T-helper 22 cell (primary cell): ENCODE data around the gene BRMS1L.
"Not testable (repeated sequence)": the region's sequence is repeated elsewhere in the genome, so short reads cannot be mapped to it uniquely, and the experiment has no call there.

Source experiments
- DNase-seq: peaks from one replicate; pipeline ENCODE4 v3.0.0-alpha.2; 2020; ENCODE audit warnings: low read depth

Gene BRMS1L, protein sequence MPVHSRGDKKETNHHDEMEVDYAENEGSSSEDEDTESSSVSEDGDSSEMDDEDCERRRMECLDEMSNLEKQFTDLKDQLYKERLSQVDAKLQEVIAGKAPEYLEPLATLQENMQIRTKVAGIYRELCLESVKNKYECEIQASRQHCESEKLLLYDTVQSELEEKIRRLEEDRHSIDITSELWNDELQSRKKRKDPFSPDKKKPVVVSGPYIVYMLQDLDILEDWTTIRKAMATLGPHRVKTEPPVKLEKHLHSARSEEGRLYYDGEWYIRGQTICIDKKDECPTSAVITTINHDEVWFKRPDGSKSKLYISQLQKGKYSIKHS

DNA sequence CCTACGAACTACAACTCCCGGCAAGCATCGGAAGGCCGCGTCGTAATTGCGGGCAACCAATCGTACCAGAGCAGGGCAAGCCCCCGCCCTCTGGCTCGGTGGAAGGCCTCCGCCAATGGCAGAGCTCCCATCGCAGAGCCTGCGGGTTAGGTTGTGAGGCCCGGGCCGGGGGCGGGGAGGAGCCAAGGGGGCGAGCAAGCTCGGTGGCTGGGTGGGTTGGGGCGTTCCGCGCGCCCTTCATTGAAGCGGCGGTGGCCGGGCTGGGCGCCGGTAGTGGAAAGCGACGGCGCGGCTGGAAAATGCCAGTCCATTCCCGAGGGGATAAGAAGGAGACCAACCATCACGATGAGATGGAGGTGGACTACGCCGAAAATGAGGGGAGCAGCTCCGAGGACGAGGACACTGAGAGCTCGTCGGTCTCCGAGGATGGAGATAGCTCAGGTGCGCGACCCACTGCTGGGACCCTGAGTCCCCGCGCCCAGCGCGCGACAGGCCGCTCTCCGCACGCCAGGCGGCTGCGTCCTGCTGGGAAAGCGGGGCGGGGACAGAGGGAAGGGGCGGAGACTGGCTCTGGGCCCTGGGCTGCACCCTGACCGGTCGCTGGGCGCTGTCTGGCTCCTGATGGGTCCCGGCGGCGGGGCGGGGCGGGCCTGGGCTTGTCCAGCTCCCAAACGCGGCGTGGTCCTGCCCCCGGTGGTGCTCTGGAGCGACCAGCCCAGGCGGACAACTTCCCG lies at the start of gene BRMS1L:
Gene BRMS1L (plus strand): TSS at position 121 of the 734 bp plus-strand sequence. CDS start 179 bp downstream, at position 300.
- DNase-seq = peak; percentile 96

DNA sequence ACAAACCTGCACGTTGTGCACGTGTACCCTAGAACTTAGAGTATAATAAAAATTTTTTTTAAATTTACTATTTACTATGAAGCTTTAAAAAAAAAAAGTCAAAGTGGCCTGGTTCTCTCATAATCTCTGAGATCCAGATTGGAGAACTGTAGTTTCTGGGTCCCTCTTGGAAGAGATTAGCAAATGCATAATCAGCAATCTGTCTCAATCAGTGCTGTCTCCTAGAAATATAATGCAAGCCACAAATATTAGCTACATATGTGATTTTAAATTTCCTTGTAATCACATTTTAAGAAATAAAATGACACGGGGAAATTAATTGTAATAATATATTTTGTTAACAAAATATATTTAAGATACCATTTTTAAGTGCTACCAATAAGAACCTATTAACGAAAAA lies 49.3 kb upstream of the BRMS1L start:
- DNase-seq = no peak

DNA sequence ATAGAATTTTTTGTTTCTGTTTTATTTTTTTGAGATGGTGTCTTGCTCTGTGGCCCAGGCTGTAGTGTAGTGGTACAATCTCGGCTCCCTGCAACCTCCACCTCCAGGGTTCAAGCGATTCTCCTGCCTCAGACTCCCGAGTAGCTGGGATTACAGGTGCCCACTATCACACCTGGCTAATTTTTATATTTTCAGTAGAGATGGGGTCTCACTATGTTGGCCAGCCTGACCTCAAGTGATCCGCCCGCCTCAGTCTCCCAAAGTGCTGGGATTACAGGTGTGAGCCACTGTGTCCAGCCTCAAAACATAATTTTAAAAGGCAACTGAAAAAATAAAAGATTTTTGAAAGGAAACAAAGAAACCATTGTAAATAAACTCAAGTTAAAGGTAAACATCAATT lies 48.6 kb upstream of the BRMS1L start:
- DNase-seq = not testable (repeated sequence)

DNA sequence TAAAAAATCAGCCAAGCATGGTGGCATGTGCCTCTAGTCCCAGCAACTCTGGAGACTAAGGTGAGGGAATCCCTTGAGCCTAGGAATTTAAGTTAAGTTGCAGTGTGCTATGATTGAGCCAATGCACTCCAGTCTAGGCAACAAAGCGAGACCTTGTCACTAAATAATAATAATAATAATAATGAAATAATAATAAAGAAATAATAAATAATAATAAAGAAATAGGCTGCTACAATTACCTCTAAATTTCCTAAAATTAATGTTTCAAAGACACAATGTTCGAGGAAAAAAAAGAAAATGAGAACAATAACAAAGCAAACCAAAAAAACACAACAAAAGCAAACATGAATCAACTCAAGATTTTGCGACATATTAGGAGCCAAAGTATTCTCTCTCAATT lies 46.8 kb upstream of the BRMS1L start:
- DNase-seq = no peak

DNA sequence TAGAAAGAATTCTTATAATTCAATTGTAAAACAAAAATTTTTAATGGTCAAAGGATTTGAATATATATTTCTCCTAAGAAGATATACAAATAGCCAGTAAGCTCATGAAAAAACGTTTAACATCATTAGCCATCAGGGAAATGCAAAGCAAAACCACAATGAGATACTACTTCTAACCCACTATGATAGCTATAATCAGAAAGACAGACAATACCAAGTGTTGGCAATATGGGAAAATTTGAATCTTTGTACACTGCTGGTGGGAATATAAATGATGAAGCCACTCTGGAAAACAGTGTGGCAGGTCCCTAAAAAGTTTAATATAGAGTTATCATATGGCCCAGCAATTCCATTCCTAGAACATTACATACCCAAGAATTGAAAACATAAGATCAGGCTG lies 42.4 kb upstream of the BRMS1L start:
- no peak for DNase-seq

DNA sequence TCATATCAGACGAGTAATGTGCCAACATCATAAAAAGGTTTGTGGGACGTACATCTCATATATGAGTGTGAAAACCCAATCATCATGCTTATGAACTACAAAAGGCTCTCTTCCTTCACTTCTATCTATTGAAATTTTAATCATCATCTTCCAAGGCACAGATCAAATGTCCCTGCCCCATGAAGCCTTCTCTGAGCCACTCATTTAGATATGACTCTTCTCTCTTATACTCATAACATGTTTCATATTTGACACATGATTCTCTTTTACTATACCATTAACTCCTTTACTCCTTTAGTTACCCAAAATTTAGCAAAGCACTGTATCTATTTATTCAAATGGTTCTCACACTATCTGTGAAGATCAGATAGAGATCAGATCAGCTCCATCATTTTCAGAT lies 39.3 kb upstream of the BRMS1L start:
- DNase-seq = no peak

DNA sequence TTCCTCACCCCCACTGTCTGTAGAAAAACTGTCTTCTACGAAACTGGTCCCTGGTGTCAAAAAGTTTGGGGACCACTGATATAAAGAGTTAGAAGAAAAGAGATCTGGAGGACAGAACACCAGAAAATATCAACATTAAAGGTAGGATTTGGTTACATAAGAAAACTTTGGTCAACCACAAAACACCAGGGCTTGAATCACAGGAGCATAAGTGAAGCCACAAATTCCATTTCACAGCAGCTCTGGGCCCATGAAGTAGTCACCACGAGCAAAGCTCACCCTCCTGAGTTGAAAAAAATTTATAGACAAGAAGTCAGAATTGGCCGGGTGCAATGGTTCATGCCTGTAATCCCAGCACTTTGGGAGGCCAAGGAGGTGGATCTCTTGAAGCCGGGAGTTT lies 36.5 kb upstream of the BRMS1L start:
- DNase-seq = no peak

DNA sequence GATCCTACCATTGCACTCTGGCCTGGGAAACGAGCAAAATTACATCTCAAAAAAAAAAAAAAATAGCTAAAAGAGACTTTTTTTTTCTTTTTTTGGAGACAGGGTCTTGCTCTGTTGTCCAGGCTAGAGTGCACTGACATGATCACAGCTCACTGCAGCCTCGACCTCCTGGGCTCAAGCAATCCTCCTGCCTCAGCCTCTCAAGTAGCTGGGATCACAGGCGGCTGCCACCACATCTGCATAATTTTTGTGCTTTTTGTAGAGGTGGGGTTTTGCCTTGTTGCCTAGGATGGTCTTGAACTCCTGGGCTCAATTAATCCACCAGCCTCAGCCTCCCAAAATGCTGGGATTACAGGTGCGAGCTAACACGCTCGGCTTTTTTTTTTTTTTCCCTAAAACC lies 28.3 kb upstream of the BRMS1L start:
- no peak for DNase-seq

DNA sequence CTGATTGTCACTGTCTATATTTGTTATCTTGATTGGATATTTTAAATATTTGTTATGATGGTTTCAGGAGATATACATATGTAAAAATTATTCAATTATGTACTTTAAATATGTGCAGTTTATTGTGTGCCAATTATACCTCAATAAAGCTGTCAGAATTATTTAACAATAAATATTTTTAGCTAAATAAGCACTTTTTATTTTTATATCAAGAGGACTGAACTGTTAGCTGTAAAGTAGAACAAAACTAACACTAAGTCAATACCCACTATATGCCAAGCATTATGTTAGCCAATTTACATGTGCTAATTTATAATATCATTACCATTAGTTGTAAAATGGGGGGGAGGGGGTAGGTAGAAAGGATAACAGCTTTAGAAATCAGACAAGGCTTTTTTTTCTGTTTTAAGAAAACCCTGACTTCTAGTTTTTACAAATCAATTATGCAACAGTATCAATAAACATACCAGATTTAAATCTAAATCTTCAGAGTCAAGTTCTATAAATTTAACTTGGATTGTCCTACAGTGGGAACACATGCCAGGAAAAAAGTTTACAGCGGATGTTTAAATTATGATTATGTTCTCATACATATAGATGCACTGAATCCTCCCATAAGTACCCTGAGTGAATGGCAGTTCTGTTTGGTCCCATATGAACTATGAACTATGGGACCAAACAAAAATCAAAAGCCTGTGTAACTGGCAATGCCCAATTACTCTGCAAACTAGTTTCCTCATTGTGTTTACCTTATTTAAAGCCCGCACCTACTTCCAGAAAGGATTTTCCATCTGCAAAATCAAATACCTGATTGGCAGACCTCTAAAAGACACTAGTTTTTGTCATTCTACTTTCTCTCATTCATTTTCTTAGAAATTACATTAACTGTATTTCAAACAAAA lies 19.9 kb upstream of the BRMS1L start:
- no peak for DNase-seq

DNA sequence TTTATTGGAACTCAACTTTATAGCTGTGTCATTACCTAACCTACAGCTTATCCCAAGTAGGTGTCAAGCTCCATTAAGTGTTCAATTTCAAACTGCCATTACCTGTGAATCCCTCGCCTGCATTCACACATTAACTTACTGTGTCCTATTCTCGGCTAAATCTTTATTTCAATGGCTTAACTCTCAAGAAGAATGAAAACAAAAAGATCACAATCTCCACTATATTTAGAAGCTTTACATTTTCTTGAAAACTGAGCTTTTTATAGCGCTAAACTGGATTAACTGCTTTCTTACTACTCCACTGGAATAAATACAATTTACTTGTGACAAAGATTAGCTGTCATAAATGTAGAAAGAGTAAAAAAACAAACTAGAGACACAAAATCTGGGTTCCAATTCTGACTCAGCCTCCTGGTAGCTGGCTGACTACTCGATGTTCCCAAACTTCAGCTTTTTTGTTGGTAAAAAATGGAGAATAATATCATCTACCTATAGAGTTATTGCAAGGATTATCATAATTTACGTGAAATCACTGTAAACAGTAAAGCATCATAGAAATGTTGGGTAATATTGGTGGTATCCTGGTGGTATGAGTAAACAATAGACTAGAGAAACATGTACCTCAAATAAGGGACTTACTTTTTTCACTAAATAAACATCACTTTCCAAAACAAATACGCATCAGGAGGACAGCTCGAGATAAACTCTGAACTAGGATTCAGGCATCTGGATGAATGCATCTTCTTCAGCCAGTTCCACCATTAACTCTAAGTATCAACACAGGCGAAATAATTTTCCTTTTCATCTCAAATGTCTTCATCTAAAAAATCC lies 18.8 kb upstream of the BRMS1L start:
- no peak for DNase-seq

DNA sequence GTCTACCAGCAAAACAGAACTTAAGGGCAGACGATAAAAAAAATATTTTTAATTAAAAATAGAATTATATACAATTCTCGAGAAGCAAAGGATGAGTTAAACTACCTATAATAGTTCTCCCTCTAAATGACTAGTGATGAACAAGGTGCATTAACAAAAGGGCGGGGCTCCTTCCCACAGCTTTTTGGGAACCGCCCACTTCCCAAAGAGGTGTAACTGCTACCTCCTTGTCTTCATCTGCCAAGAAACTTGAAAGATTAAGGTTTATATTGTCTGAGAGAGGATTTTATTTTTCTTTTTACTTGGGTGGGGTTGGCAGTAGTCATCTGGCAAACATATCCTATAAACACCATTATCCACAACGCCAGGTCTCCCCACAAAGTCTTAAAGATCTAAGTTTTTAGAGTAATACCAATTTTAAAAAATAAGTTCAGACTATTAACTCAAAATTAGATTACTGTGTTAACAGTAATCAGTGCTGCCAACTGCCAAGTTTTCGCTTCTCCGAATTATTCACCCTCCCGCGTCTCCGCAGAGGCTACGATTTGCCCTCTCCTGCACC lies 18.0 kb upstream of the BRMS1L start:
- DNase-seq = peak; percentile 22

DNA sequence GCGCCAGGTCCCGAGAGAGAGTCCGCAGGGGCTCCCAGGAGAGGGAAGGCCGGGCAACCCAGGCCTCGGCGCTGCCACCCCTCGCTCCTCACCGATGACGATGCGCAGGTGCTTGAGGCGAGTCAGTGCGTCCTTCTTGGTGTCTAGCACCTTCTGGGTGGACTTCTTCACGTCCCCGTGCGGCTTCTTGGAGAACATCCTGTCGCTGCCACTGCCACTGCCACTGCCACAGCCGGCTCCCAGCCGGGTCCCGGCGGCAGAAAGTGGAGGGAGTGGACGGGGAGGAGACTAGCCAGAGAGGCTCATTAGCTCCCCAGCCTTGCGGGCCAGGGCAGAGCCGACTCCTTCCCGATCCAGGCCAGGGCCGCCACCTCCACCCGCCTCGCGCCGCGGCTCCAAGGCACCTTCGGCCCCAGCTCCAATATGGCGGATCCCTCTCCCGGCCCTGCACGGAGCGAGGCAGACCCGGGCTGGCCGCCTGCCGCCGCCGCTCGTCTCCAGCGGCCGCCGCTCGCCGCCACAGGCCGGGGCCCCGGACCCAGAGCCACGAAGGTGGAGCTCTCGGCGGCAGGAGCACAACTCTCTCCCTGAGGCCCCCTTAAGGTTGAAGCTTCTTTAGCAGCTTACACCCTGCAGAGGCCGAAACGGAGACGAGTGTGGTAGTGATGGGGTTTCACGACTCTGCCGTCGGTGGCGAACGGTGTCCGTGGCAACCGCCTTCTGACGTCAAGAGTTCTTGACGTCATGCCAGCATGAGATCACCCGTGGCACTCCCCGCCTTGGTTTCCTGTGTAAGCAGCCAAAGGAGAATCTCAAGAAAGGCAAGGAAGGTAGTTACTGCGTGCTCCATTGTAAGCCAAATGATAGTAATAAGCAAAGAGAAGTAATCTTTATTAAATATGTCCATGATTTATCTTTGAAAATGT lies 17.2 kb upstream of the BRMS1L start, which contains the start of gene RALGAPA1:
Gene RALGAPA1 (minus strand): TSS at position 658 of the 926 bp plus-strand sequence. CDS start 460 bp downstream, at position 198.
- peak; percentile 93 for DNase-seq

DNA sequence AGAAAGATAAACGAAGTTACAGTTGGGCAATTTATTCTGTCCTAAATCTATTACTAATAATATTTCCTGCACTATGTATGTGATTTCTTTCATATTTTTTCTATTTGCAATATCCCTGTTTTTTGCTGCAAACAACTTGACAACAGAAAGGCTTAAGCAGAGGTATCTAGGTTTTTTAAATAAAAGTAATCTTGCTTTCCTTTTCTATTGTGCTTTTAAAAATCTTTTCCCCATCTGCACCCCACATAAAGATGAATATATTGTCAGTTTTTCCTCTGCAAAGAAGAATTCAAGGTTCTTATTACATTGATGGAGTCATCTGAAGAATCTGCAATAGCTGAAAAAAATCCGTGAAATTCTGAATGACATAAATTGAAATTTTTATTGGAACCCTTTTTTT lies 16.5 kb upstream of the BRMS1L start:
- no peak for DNase-seq

DNA sequence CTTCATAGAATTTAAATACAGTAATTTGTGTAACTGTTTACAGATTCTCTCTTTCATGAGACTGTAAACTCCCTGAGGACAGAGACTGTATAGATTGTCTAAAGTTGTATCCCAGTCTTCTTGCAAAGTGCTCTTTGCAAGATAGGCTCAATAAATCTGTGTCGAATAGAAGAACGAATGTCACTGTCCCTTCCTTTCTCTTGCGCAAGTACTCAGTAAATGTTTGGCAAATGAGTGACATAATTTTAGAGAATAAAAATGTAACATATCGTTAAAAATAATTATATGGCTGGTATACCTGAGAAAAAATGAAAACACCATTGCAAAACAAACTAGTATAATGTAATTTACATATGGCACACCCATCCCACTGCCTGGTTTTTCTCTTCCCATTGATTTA lies 15.2 kb upstream of the BRMS1L start:
- no peak for DNase-seq

DNA sequence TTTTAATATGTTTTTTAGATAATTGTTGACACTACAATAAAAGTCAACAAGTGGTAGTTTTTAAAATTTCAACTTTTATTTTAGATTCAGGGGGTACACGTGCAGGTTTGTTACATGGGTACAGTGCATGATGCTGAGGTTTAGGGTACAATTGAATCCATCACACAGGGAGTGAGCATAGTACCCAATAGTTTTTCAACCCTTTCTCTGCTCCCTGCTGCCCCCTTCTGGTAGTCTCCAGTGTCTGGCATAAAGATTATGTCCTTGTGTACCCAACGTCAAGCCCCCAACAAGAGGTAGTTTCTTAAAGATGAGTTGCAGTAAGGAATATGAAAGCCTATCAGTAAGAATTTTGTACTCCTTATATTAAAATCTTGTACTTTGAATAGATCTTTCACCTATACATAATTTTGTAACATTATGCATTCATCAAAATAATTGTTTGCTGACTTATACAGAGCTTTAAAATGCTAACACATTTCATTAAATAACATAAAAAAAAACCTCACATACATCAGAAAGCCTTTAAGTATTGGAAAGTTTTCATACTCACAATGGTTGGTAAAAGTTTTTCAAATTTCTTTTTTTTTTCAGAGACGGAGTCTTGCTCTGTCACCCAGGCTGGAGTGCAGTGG lies 11.7 kb upstream of the BRMS1L start:
- peak; percentile 48 for DNase-seq

DNA sequence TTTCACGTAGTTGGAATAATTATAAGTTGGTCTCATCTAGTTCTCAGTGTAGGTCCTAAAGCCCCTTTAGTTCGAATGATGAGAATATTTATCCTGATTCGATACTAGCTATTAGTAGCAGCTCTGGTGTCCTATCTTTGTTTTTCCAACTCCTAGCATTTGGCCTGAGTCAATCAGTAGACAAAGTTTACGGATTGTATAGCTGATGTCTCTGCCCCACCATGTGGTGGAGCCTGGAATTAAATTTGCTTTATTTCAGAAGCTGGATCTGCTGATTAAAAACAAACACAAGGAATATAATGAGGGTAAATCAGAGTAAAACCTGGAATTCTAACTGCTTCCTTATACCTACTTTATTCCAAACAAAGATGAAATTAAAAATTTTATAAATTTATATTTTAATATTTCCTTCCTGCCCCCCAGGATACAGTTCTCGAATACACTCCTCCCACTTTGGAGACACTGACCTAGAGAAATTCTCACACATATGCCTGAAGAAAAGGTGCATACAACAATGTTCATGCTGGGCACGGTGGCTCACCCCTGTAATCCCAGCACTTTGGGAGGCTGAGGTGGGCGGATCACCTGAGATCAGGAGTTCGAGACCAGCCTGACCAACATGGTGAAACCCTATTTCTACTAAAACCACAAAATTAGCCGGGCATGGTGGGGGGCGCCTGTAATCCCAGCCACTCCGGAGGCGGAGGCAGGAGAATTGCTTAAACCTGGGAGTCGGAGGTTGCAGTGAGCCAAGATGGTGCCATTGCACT lies 7.6 kb upstream of the BRMS1L start:
- DNase-seq = no peak

DNA sequence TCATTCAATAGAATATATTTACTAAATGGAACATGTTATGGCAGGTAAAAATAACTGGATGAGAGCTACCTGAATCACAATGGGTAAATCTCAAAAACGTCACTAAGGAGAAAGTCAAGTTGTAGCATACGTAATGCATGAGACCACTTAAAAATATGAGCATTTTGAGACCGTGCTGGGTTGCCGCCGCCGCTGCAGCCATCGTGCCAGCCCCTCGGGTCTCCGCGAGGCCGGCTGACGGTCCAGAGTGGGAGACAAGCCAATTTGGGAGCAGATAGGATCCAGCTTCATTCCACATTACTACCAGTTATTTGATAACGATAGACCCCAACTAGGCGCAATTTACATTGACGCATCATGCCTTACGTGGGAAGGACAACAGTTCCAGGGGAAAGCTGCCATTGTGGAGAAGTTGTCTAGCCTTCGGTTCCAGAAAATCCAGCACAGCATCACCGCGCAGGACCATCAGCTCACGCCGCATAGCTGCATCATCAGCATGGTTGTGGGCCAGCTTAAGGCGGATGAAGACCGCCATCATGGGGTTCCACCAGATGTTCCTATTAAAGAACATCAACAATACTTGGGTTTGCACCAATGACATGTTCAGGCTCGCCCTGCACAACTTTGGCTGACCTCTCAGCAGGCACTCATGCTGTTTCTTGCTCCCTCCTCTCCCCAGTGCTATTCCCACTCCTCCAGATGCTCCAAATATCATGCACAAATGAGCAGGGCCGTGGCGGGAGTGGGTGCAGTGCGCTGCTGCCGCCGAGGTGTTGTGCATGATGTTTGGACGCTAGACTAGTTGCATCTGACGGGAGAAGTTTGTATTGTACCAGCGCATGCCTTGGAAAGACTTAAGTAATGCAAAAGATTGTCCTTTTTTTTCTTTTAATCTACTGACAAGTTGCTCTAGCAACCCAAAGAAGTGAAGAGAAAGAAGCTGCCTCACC lies 6.3 kb upstream of the BRMS1L start:
- DNase-seq = no peak
